22Rv1 (cell line): ENCODE data around the gene ERC1.

Source experiments
- H3K27ac ChIP-seq: fragments of 450-650 bp; 2 replicates; pipeline ENCODE4 v1.5.1; 2017
- CTCF ChIP-seq: fragments of 450-650 bp; IDR thresholded peaks from 2 replicates; pipeline ENCODE4 v1.5.1; 2017; ENCODE audit warnings: mild to moderate bottlenecking
- ZFX ChIP-seq: fragments of 450-650 bp; IDR thresholded peaks from 2 replicates; pipeline ENCODE4 v1.6.1; 2017; ENCODE audit warnings: antibody characterized with exemption, borderline replicate concordance

ERC1 gene

DNA sequence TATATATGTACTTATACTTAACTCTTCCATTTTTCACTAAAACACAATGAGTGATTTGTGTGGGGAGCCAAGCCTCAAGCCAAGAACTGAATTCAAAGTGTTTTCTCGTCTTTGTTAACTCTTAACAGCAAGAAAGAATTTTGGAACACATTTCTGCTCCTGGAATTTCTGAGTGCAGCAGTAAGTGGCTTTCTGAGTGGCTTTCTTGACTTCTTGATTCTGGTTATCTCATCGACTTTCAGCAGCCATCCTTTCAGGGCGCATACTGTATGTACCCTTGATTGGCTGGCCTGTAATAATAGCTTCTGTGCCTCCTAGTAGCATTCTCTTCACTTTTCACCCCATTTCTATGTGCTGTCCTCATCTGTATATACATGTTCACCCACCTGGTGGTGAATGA is 446.0 kb downstream of the ERC1 start:
- no peak overlapping the region for H3K27ac ChIP-seq
- TF ChIP-seq CTCF (no peak), ZFX (no peak)

- TF ChIP-seq CTCF (no peak), ZFX (no peak)
- H3K27ac ChIP-seq = no peak overlapping the region
Observed at GRCh38 chr12:1439201-1439600, 448.2 kb downstream of the ERC1 start.

DNA sequence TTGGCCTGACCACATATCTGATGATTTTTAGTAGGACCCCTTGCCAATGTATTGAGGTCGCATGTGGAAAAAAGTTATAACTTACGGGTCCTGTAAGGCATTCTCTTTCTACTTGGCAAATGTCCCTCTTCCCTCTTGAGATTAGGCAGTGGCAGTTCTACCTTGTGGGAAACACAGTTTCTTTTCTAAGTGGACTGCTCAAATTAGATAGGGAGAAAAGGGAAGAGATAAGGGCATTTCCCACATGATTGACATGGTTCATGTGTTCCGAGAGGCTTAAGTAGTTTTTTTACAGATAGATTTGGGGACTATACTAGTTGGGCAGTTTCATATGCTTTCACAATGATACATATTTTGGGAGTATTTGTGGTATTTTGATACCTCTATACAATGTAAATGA is 448.7 kb downstream of the ERC1 start:
- no peak overlapping the region for H3K27ac ChIP-seq
- TF ChIP-seq ZFX = no peak
- TF ChIP-seq CTCF = no peak

DNA sequence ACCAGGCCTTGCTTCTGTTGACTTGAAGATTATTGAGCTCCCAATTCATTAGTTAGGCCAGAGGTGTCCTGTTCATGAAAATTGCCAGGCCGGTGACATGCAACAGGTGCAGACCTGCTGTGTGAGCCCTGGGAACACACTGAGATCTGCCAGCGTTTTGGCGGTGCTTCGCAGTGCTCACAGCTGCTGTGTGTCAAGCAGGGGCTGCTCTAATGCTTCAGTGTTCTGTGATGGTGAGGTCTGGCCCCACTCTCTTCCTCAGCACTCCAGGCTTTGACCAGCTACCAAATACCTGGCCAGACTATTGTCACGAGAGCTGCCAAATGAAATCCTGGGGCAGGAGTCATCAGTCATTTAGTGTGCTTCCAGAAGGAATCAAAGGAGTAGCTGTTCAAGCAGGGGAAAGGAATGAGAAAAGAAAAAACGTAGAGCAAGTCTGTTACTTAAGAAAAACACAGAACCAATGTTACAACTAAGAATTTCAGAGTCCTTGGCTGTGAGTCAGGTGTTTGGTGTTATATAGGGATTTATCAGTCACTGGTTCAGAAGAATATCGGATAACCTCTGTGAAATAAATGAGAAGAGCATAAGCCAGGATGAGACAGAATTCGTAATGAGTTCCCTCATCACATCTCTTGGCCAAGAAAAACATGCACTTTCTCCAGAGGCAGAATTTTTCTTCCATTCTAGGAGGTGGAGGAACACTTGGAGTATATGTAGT is 452.6 kb downstream of the ERC1 start:
- H3K27ac ChIP-seq = no peak overlapping the region
- TF ChIP-seq ZFX = no peak
- no peak for TF ChIP-seq CTCF

GRCh38 chr12:1444142-1444516 is 453.1 kb downstream of the ERC1 start:
- H3K27ac ChIP-seq = no peak overlapping the region
- TF ChIP-seq CTCF = no peak
- TF ChIP-seq ZFX = no peak

GRCh38 chr12:1445807-1446206 is 454.8 kb downstream of the ERC1 start:
- no peak overlapping the region for H3K27ac ChIP-seq
- TF ChIP-seq ZFX (no peak), CTCF (no peak)

DNA sequence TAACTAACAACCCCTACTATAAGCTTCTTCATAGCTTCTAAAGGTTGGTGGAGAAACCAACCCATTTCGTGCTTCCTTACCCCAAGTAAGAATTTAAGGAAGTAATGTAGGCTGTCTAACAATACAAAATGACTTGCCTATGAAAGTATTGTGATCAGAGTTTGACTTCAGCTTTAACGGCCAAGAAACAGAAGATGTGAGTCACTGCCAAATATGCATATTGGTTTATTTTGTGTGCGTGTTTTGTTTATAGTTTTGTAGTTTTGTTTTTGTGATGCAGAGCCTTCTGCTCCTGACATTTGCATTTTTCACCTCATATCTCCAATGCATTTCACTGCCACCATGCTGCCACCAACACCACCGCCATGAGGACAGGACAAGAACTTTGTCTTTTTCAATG is 457.3 kb downstream of the ERC1 start:
- no peak overlapping the region for H3K27ac ChIP-seq
- TF ChIP-seq CTCF (no peak), ZFX (no peak)
